Panc1 (cell line): ENCODE results near the gene FHL1. TPM values are rescaled to one million over a fixed set of nuclear protein-coding genes. Genes with fewer than 3 reads are reported as not detected.

Source experiments
- ATAC-seq: fragments of 200-7000 bp; cut with Tn5 transposase; 2 replicates; pipeline ENCODE4 v1.9.1; 2020; ENCODE audit warnings: mild to moderate bottlenecking, moderate library complexity
- BruUV-seq: library from RNA; stranded (reverse); fragments of 400-500 nt; replicated peaks from 2 replicates; lab custom pipeline; 2021; lab: Mats Ljungman, UMichigan
- CTCF ChIA-PET: fragments of 300-600 bp; sonication (Branson Sonifier 250); formaldehyde crosslinking; loops from one replicate; lab custom pipeline; 2022; ENCODE audit warnings: antibody characterized with exemption; lab: Charles Lee
- POLR2A ChIA-PET: fragments of 300-600 bp; sonication (Branson Sonifier 250); formaldehyde crosslinking; loops from one replicate; lab custom pipeline; 2022; ENCODE audit warnings: antibody characterized with exemption; lab: Charles Lee
- DNase-seq: peaks from one replicate; pipeline ENCODE4 v3.0.0-alpha.2; 2010; ENCODE audit warnings: low read depth, low spot score
- H3K27ac ChIP-seq: 2 replicates; pipeline ENCODE4 v1.5.1; 2011; ENCODE audit warnings: mild to moderate bottlenecking, low read length, inconsistent platforms
- H3K27me3 ChIP-seq: fragments of 200-500 bp; sonication (Bioruptor generic); 2 replicates; pipeline ENCODE4 v1.6.0; 2014; ENCODE audit warnings: low read length, inconsistent platforms; ENCODE audit not compliant: control insufficient read depth, insufficient read depth
- H3K36me3 ChIP-seq: fragments of 200-500 bp; sonication (Bioruptor generic); 2 replicates; pipeline ENCODE4 v1.5.1; 2014; ENCODE audit warnings: inconsistent platforms, mild to moderate bottlenecking, low read length, moderate library complexity; ENCODE audit not compliant: control insufficient read depth, insufficient read depth
- H3K4me1 ChIP-seq: 2 replicates; pipeline ENCODE4 v1.5.1; 2011; ENCODE audit warnings: inconsistent platforms, mild to moderate bottlenecking, low read length, moderate library complexity; ENCODE audit not compliant: control insufficient read depth, insufficient read depth
- H3K4me3 ChIP-seq, 2 experiments: 2 replicates each; pipeline ENCODE4 v1.5.1; 2011 to 2012; ENCODE audit warnings: low read depth in 2 of 2, low read length in 2 of 2, mild to moderate bottlenecking in 2 of 2, inconsistent platforms in 1 of 2, moderate library complexity in 1 of 2
- H3K9me3 ChIP-seq: fragments of 200-500 bp; sonication (Bioruptor generic); 2 replicates; pipeline ENCODE4 v1.5.1; 2014; ENCODE audit warnings: low read depth, mild to moderate bottlenecking, inconsistent platforms, low read length, moderate library complexity; ENCODE audit not compliant: control insufficient read depth, insufficient read depth
- CTCF ChIP-seq: fragments of 450-650 bp; IDR thresholded peaks from 2 replicates; pipeline ENCODE4 v1.5.1; 2017; ENCODE audit warnings: mild to moderate bottlenecking
- POLR2AphosphoS5 ChIP-seq: IDR thresholded peaks from 2 replicates; pipeline ENCODE4 v1.6.1; 2012; ENCODE audit warnings: mild to moderate bottlenecking, low read depth, low read length, moderate library complexity
- REST ChIP-seq, 2 experiments: IDR thresholded peaks; 2 replicates each; pipeline ENCODE4 v1.6.1; 2011 to 2012; ENCODE audit warnings: low read depth in 2 of 2, control low read depth in 1 of 2, low read length in 1 of 2, mild to moderate bottlenecking in 1 of 2, moderate library complexity in 1 of 2; ENCODE audit not compliant: insufficient read depth in 1 of 2
- SIN3A ChIP-seq: IDR thresholded peaks from 2 replicates; pipeline ENCODE4 v1.6.1; 2012; ENCODE audit warnings: low read depth, mild to moderate bottlenecking, low read length, moderate library complexity, borderline replicate concordance; ENCODE audit not compliant: insufficient read depth
- TCF7L2 ChIP-seq: IDR thresholded peaks from 2 replicates; pipeline ENCODE4 v1.6.1; 2011; ENCODE audit warnings: mild to moderate bottlenecking, low read depth, low read length, inconsistent platforms
- in situ Hi-C: cut with HindIII; loops from 2 replicates; pipeline ENCODE4 v1.10.0; 2016; ENCODE audit warnings: low sequenced_read_pairs, low pct_unique_long_range_greater_than_20kb
- intact Hi-C: fragments of 100-400 bp; cut with micrococcal nuclease; formaldehyde crosslinking; loops from one replicate; pipeline ENCODE4 v1.10.0; 2022; ENCODE audit not compliant: unreplicated experiment
- total RNA-seq: library from RNA; stranded (reverse); gene quantifications from one replicate; pipeline ENCODE4 v1.2.1, GENCODE V29; 2021; ENCODE audit not compliant: unreplicated experiment

The FHL1 gene
- total RNA-seq, 1 experiment from 2014 or later: 67.9 TPM

- ChIA-PET POLR2A (no interaction called here), CTCF (no interaction called here)
- no peaks in the 10 kb centered on the region for H3K9me3 ChIP-seq
- DNase-seq: no peak
- in situ Hi-C loops (no loop called here), intact Hi-C loops (no loop called here)
- no peaks in the 10 kb centered on the region for H3K27me3 ChIP-seq
- H3K4me3 ChIP-seq: no peak overlapping the region
- no peaks in the 10 kb centered on the region for H3K4me1 ChIP-seq
- BruUV-seq: no TSS peak
- no peak for ATAC-seq
- no peak overlapping the region for H3K27ac ChIP-seq
- TF ChIP-seq SIN3A (no peak), CTCF (no peak), REST (IDR thresholded peaks at IDR 0.05; ENCODE audit: insufficient read depth in 1 of 2, low read depth in 2 of 2, low read length in 1 of 2) (no peak), TCF7L2 (no peak)
- H3K36me3 ChIP-seq: no peaks in the 10 kb centered on the region
Observed at GRCh38 chrX:136112286-136112685, 35.0 kb upstream of the FHL1 start.

GRCh38 chrX:136112778-136113177 is 34.6 kb upstream of the FHL1 start:
- Histone ChIP-seq H3K4me1 (no peaks in the 10 kb centered on the region), H3K27me3 (no peaks in the 10 kb centered on the region), H3K9me3 (no peaks in the 10 kb centered on the region), H3K4me3 (no peak overlapping the region), H3K36me3 (no peaks in the 10 kb centered on the region), H3K27ac (no peak overlapping the region)
- ChIA-PET CTCF (no interaction called here), POLR2A (no interaction called here)
- intact Hi-C loops (no loop called here), in situ Hi-C loops (no loop called here)
- TF ChIP-seq REST (IDR thresholded peaks at IDR 0.05; ENCODE audit: insufficient read depth in 1 of 2, low read depth in 2 of 2, low read length in 1 of 2) (no peak), SIN3A (no peak), POLR2AphosphoS5 (no peak)
- ATAC-seq: no peak
- no TSS peak for BruUV-seq
- no peak for DNase-seq
